ENCODE data around the gene CROCC2.
"Not testable (repeated sequence)": the region's sequence is repeated elsewhere in the genome, so short reads cannot be mapped to it uniquely, and the experiment has no call there.

The CROCC2 gene

GRCh38 chr2:240965905-240966456 lies 59.8 kb downstream of the CROCC2 start:
- no peak for ATAC-seq
- Mint-ChIP-seq H3K4me3 (no peak overlapping the region), H3K4me1 (no peaks in the 10 kb centered on the region), H3K27me3 (no peaks in the 10 kb centered on the region), H3K9me3 (peaks cover 0 to 4% of the 10 kb centered on the region in 2 donors), H3K27ac (no peak overlapping the region)
- DNase-seq: no peak

- ATAC-seq (no peak), DNase-seq (no peak)
- Mint-ChIP-seq H3K4me1 (no peaks in the 10 kb centered on the region), H3K9me3 (peaks cover 0 to 4% of the 10 kb centered on the region in 2 donors), H3K4me3 (no peak overlapping the region), H3K27ac (no peak overlapping the region), H3K27me3 (no peaks in the 10 kb centered on the region)
These were observed 60.3 kb downstream of the CROCC2 start for GRCh38 chr2:240966457-240966905.

- no peaks in the 10 kb centered on the region for H3K4me1 Mint-ChIP-seq
- H3K4me3 Mint-ChIP-seq: no peak overlapping the region
- ATAC-seq: peak; percentile 14
- H3K27ac Mint-ChIP-seq: no peak overlapping the region
- no peaks in the 10 kb centered on the region for H3K27me3 Mint-ChIP-seq
- peaks cover 0 to 4% of the 10 kb centered on the region in 2 donors for H3K9me3 Mint-ChIP-seq
- no peak for DNase-seq
These were observed 61.0 kb downstream of the CROCC2 start for GRCh38 chr2:240966906-240967680.

GRCh38 chr2:240967681-240968621 lies 61.8 kb downstream of the CROCC2 start:
- no peak overlapping the region for H3K4me3 Mint-ChIP-seq
- ATAC-seq: peak; percentile 18

GRCh38 chr2:240968731-240969624 lies 62.8 kb downstream of the CROCC2 start:
- Mint-ChIP-seq H3K9me3 (peaks cover 0 to 4% of the 10 kb centered on the region in 2 donors), H3K4me1 (no peaks in the 10 kb centered on the region), H3K4me3 (no peak overlapping the region), H3K27me3 (no peaks in the 10 kb centered on the region), H3K27ac (peak overlapping the region in 1 of 2 donors; percentile 57)
- ATAC-seq (peak; percentile 8), DNase-seq (no peak)

More at GRCh38 chr2:240967681-240968621, 61.8 kb downstream of the CROCC2 start:
- Mint-ChIP-seq H3K9me3 (peaks cover 0 to 4% of the 10 kb centered on the region in 2 donors), H3K27me3 (no peaks in the 10 kb centered on the region), H3K27ac (no peak overlapping the region), H3K4me1 (no peaks in the 10 kb centered on the region)
- no peak for DNase-seq

- Mint-ChIP-seq H3K4me1 (peaks cover 7% of the 10 kb centered on the region), H3K27ac (peak overlapping the region in 1 of 2 donors; percentile 34), H3K27me3 (peaks cover 8% of the 10 kb centered on the region), H3K9me3 (peaks cover 0 to 4% of the 10 kb centered on the region in 2 donors), H3K4me3 (no peak overlapping the region)
- DNase-seq: no peak
- ATAC-seq: no peak
These were observed 64.0 kb downstream of the CROCC2 start for GRCh38 chr2:240970104-240970503.

GRCh38 chr2:240970816-240971215 lies 64.7 kb downstream of the CROCC2 start:
- Mint-ChIP-seq H3K27ac (peak overlapping the region in 1 of 2 donors; percentile 64), H3K4me1 (peaks cover 8% of the 10 kb centered on the region), H3K9me3 (peaks cover 0 to 4% of the 10 kb centered on the region in 2 donors), H3K27me3 (peaks cover 12% of the 10 kb centered on the region), H3K4me3 (no peak overlapping the region)
- ATAC-seq (no peak), DNase-seq (no peak)

GRCh38 chr2:240972201-240972600 lies 66.1 kb downstream of the CROCC2 start:
- no peak overlapping the region for H3K27ac Mint-ChIP-seq
- H3K4me1 Mint-ChIP-seq: peaks cover 8% of the 10 kb centered on the region
- peaks cover 12% of the 10 kb centered on the region for H3K27me3 Mint-ChIP-seq
- H3K4me3 Mint-ChIP-seq: no peak overlapping the region
- DNase-seq: no peak
- peaks cover 0 to 4% of the 10 kb centered on the region in 2 donors for H3K9me3 Mint-ChIP-seq
- ATAC-seq: no peak

GRCh38 chr2:240972636-240973521 lies 66.7 kb downstream of the CROCC2 start:
- no peak overlapping the region for H3K4me3 Mint-ChIP-seq
- H3K4me1 Mint-ChIP-seq: peaks cover 8% of the 10 kb centered on the region
- ATAC-seq (no peak), DNase-seq (no peak)
- H3K27me3 Mint-ChIP-seq: peaks cover 12% of the 10 kb centered on the region
- no peak overlapping the region for H3K27ac Mint-ChIP-seq
- H3K9me3 Mint-ChIP-seq: peaks cover 0 to 4% of the 10 kb centered on the region in 2 donors

GRCh38 chr2:240974771-240975572 lies 68.8 kb downstream of the CROCC2 start:
- no peak for DNase-seq
- Mint-ChIP-seq H3K4me3 (no peak overlapping the region), H3K27ac (peak overlapping the region in 1 of 2 donors; percentile 78), H3K4me1 (peaks cover 8% of the 10 kb centered on the region), H3K27me3 (peaks cover 12% of the 10 kb centered on the region), H3K9me3 (peaks cover 0 to 4% of the 10 kb centered on the region in 2 donors)
- no peak for ATAC-seq

GRCh38 chr2:240975903-240976302 lies 69.8 kb downstream of the CROCC2 start:
- not testable (repeated sequence) for ATAC-seq, H3K4me3 Mint-ChIP-seq, DNase-seq, H3K27ac Mint-ChIP-seq, H3K4me1 Mint-ChIP-seq, H3K9me3 Mint-ChIP-seq
- peaks cover 12% of the 10 kb centered on the region for H3K27me3 Mint-ChIP-seq

- no peak overlapping the region for H3K27ac Mint-ChIP-seq
- ATAC-seq (no peak), DNase-seq (no peak)
- H3K27me3 Mint-ChIP-seq: peaks cover 6% of the 10 kb centered on the region
- no peak overlapping the region for H3K4me3 Mint-ChIP-seq
- H3K9me3 Mint-ChIP-seq: no peaks in the 10 kb centered on the region
- peaks cover 14% of the 10 kb centered on the region for H3K4me1 Mint-ChIP-seq
These were observed 75.1 kb downstream of the CROCC2 start for GRCh38 chr2:240981280-240981679.
